H1 (cell line): ENCODE measurements around the gene EEPD1. TPM values are rescaled to one million over a fixed set of nuclear protein-coding genes. Genes with fewer than 3 reads are reported as not detected.

ENCODE experiments used
- CTCF ChIA-PET: fragments of 300-600 bp; sonication (Branson Sonifier 250); formaldehyde crosslinking; loops from one replicate; lab custom pipeline; 2021; ENCODE audit not compliant: partially characterized antibody; lab: Charles Lee
- POLR2A ChIA-PET: fragments of 300-600 bp; sonication (Branson Sonifier 250); formaldehyde crosslinking; loops from one replicate; lab custom pipeline; 2021; ENCODE audit warnings: inconsistent platforms; ENCODE audit not compliant: partially characterized antibody; lab: Charles Lee
- DNase-seq, 2 experiments: peaks; one replicate each; pipeline versions ENCODE4 v3.0.0 to v3.0.0-alpha.2; 2010 to 2022; ENCODE audit warnings: low spot score in 2 of 2, low read depth in 1 of 2, mixed read lengths in 1 of 2
- FAIRE-seq: peaks from 2 replicates; lab custom pipeline; 2011; peaks lifted over from hg19 to GRCh38; lab: Jason Lieb, UNC
- H2AFZ ChIP-seq: 2 replicates; pipeline ENCODE4 v1.8.1; 2012; ENCODE audit warnings: low read length, inconsistent platforms
- H2AK5ac ChIP-seq: 2 replicates; pipeline ENCODE4 v1.6.1; 2013; ENCODE audit warnings: low read depth, low read length
- H2BK120ac ChIP-seq: replicated peaks from 2 replicates; pipeline ENCODE3; 2013; ENCODE audit warnings: low read depth, low read length, inconsistent platforms
- H2BK12ac ChIP-seq: 2 replicates; pipeline ENCODE4 v1.6.1; 2013; ENCODE audit warnings: low read depth, low read length
- H2BK15ac ChIP-seq: 2 replicates; pipeline ENCODE4 v1.6.1; 2013; ENCODE audit warnings: low read length
- H2BK20ac ChIP-seq: 2 replicates; pipeline ENCODE4 v1.6.1; 2013; ENCODE audit warnings: low read length
- H2BK5ac ChIP-seq: 2 replicates; pipeline ENCODE4 v1.6.1; 2013; ENCODE audit warnings: low read depth, low read length
- H3K14ac ChIP-seq: 2 replicates; pipeline ENCODE4 v1.6.1; 2013; ENCODE audit warnings: inconsistent platforms; ENCODE audit not compliant: insufficient read length
- H3K18ac ChIP-seq: 2 replicates; pipeline ENCODE4 v1.6.1; 2013; ENCODE audit warnings: low read length; ENCODE audit errors: extremely low read depth
- H3K23ac ChIP-seq: 2 replicates; pipeline ENCODE4 v1.6.1; 2013; ENCODE audit warnings: inconsistent platforms; ENCODE audit not compliant: insufficient read length
- H3K23me2 ChIP-seq: 2 replicates; pipeline ENCODE4 v1.6.1; 2013; ENCODE audit warnings: low read depth, low read length
- H3K27ac ChIP-seq: 2 replicates; pipeline ENCODE4 v1.6.1; 2011; ENCODE audit warnings: low read depth, low read length, inconsistent platforms
- H3K27me3 ChIP-seq, 4 experiments: replicated peaks in 1 of 4; 1 replicate in 1 of 4; 2 replicates in 3 of 4; pipeline versions ENCODE4 v1.6.1 to v1.8.1; 2011 to 2013; ENCODE audit warnings: low read length in 3 of 4, mild to moderate bottlenecking in 3 of 4, inconsistent platforms in 2 of 4, mixed read lengths in 2 of 4, moderate library complexity in 1 of 4; ENCODE audit not compliant: control insufficient read depth in 3 of 4, insufficient read depth in 3 of 4; ENCODE audit errors: extremely low read depth in 1 of 4
- H3K36me3 ChIP-seq, 4 experiments: 2 replicates each; pipeline versions ENCODE4 v1.6.1 to v1.8.1; 2011 to 2013; ENCODE audit warnings: mild to moderate bottlenecking in 4 of 4, low read length in 3 of 4, moderate library complexity in 2 of 4, control low read depth in 1 of 4, inconsistent platforms in 1 of 4; ENCODE audit not compliant: insufficient read depth in 4 of 4, control insufficient read depth in 2 of 4
- H3K4ac ChIP-seq: replicated peaks from 2 replicates; pipeline ENCODE3; 2013; ENCODE audit warnings: low read length, low read depth, mixed read lengths, inconsistent platforms; ENCODE audit not compliant: insufficient read length
- H3K4me1 ChIP-seq, 4 experiments: replicated peaks in 1 of 4; 1 replicate in 1 of 4; 2 replicates in 3 of 4; pipeline versions ENCODE4 v1.6.1 to v1.8.1; 2011 to 2013; ENCODE audit warnings: low read length in 3 of 4, inconsistent platforms in 2 of 4, mixed read lengths in 1 of 4; ENCODE audit not compliant: insufficient read depth in 4 of 4, control insufficient read depth in 3 of 4
- H3K4me2 ChIP-seq, 2 experiments: 2 replicates each; pipeline versions ENCODE4 v1.6.1 to v1.8.1; 2011 to 2013; ENCODE audit warnings: low read depth in 2 of 2, low read length in 2 of 2, control low read depth in 1 of 2, inconsistent platforms in 1 of 2, mild to moderate bottlenecking in 1 of 2; ENCODE audit not compliant: insufficient read depth in 1 of 2
- H3K4me3 ChIP-seq, 4 experiments: fragments of 200-600, 300-600 bp in 1 of 4; sonication (generic), shearing (Covaris generic), sonication (Bioruptor Twin) in 1 of 4; 2 replicates each; pipeline versions ENCODE4 v1.5.1 to v1.8.1; 2011 to 2016; ENCODE audit warnings: low read length in 4 of 4, low read depth in 3 of 4, control low read depth in 2 of 4, inconsistent platforms in 2 of 4, mild to moderate bottlenecking in 2 of 4, mixed read lengths in 1 of 4, moderate library complexity in 1 of 4; ENCODE audit not compliant: insufficient read depth in 2 of 4; ENCODE audit errors: extremely low read depth in 1 of 4
- H3K56ac ChIP-seq: replicated peaks from 2 replicates; pipeline ENCODE3; 2013; ENCODE audit warnings: low read depth, mild to moderate bottlenecking, mixed read lengths, low read length, inconsistent platforms; ENCODE audit not compliant: insufficient read length
- H3K79me1 ChIP-seq: 2 replicates; pipeline ENCODE4 v1.6.1; 2013; ENCODE audit warnings: low read depth, low read length, control low read depth
- H3K79me2 ChIP-seq, 2 experiments: 2 replicates each; pipeline versions ENCODE4 v1.6.1 to v1.8.1; 2012 to 2013; ENCODE audit warnings: low read length in 2 of 2, mild to moderate bottlenecking in 2 of 2, inconsistent platforms in 1 of 2; ENCODE audit not compliant: insufficient read depth in 2 of 2, control insufficient read depth in 1 of 2
- H3K9ac ChIP-seq, 4 experiments: replicated peaks in 1 of 4; 1 replicate in 1 of 4; 2 replicates in 3 of 4; pipeline versions ENCODE4 v1.6.1 to v1.8.1; 2011 to 2013; ENCODE audit warnings: low read depth in 3 of 4, low read length in 3 of 4, control low read depth in 2 of 4, mild to moderate bottlenecking in 2 of 4, moderate library complexity in 2 of 4, inconsistent platforms in 1 of 4; ENCODE audit errors: extremely low read depth in 1 of 4
- H3K9me3 ChIP-seq, 2 experiments: 2 replicates each; pipeline versions ENCODE4 v1.6.1 to v1.8.1; 2012 to 2013; ENCODE audit warnings: mild to moderate bottlenecking in 2 of 2, moderate library complexity in 2 of 2, control low read depth in 1 of 2, inconsistent platforms in 1 of 2, low read depth in 1 of 2, low read length in 1 of 2, mixed read lengths in 1 of 2; ENCODE audit not compliant: insufficient read depth in 2 of 2
- H4K20me1 ChIP-seq, 2 experiments: replicated peaks in 1 of 2; 2 replicates each; pipeline versions ENCODE3 to v1.8.1; 2011 to 2013; ENCODE audit warnings: inconsistent platforms in 2 of 2, low read length in 2 of 2, mild to moderate bottlenecking in 1 of 2; ENCODE audit not compliant: insufficient read depth in 2 of 2, control insufficient read depth in 1 of 2
- H4K5ac ChIP-seq: 2 replicates; pipeline ENCODE4 v1.6.1; 2013; ENCODE audit warnings: low read length, low read depth, mixed read lengths, inconsistent platforms; ENCODE audit not compliant: insufficient read length
- H4K8ac ChIP-seq: 2 replicates; pipeline ENCODE4 v1.8.0; 2013; ENCODE audit warnings: mild to moderate bottlenecking, moderate library complexity, low read length, inconsistent platforms; ENCODE audit not compliant: insufficient read depth; ENCODE audit errors: extremely low read depth
- H4K91ac ChIP-seq: replicated peaks from 2 replicates; pipeline ENCODE3; 2013; ENCODE audit warnings: low read length, mixed read lengths, inconsistent platforms; ENCODE audit not compliant: insufficient read length
- ASH2L ChIP-seq: fragments of 200-600, 300-600 bp; sonication (generic); IDR thresholded peaks from one replicate; pipeline ENCODE4 v1.7.1; 2017; ENCODE audit warnings: low read length
- BCL11A ChIP-seq, 2 experiments: IDR thresholded peaks; one replicate each; pipeline ENCODE4 v1.6.1; 2011; ENCODE audit warnings: low read depth in 2 of 2, low read length in 2 of 2, mild to moderate bottlenecking in 2 of 2
- HDAC6 ChIP-seq: IDR thresholded peaks from one replicate; pipeline ENCODE4 v1.7.1; 2012; ENCODE audit warnings: low read depth, mild to moderate bottlenecking, inconsistent platforms, low read length, moderate library complexity
- NANOG ChIP-seq: IDR thresholded peaks from 2 replicates; pipeline ENCODE4 v1.6.1; 2011; ENCODE audit warnings: low read length, low read depth, mild to moderate bottlenecking, inconsistent platforms; ENCODE audit not compliant: insufficient read depth, poor library complexity, severe bottlenecking
- RAD21 ChIP-seq, 2 experiments: IDR thresholded peaks in 1 of 2; conservative IDR thresholded peaks in 1 of 2; 2 replicates each; pipeline ENCODE4 v1.6.1; 2011; ENCODE audit warnings: low read depth in 2 of 2, low read length in 2 of 2, improper control_type of control experiment in 1 of 2, inconsistent platforms in 1 of 2, mild to moderate bottlenecking in 1 of 2, moderate library complexity in 1 of 2
- SIRT6 ChIP-seq: IDR thresholded peaks from one replicate; pipeline ENCODE4 v1.7.1; 2012; ENCODE audit warnings: low read length, inconsistent platforms
- TAF7 ChIP-seq: optimal IDR thresholded peaks from 2 replicates; pipeline ENCODE3; 2011; ENCODE audit warnings: low read depth, mild to moderate bottlenecking, inconsistent platforms, low read length, moderate library complexity, borderline replicate concordance
- ZNF274 ChIP-seq: IDR thresholded peaks from 2 replicates; pipeline ENCODE4 v1.7.0; 2012; ENCODE audit warnings: low read length, borderline replicate concordance; ENCODE audit errors: extremely low read depth
- WGBS, 2 experiments: shearing (Covaris generic) in 1 of 2; methylation state at CpG; one replicate each; pipeline versions ENCODE4 v1.1.6 to v1.1.7; 2013 to 2015; ENCODE audit warnings: low lambda C conversion rate in 2 of 2, mixed read lengths in 2 of 2, inconsistent platforms in 1 of 2, low coverage in 1 of 2, missing lambda C conversion rate in 1 of 2; ENCODE audit not compliant: insufficient replicate concordance in 2 of 2, insufficient coverage in 1 of 2, insufficient read length in 1 of 2; ENCODE audit errors: extremely low coverage in 1 of 2, missing lambda C conversion rate in 1 of 2; 5-methylcytosine and 5-hydroxymethylcytosine counted together
- polyA plus RNA-seq, 7 experiments: library from polyadenylated mRNA; depleted of rRNA in 3 of 7; stranded (reverse) in 5 of 7; unstranded in 2 of 7; fragments of >200 nt in 5 of 7; fragments of 200-250 nt in 2 of 7; gene quantifications; 1 replicate in 5 of 7; 2 replicates in 1 of 7; 4 replicates in 1 of 7; pipeline versions ENCODE4 v1.2.1 to v1.2.3, GENCODE V29; 2011 to 2013; ENCODE audit warnings: missing spikeins in 2 of 7, mixed read lengths in 2 of 7
- total RNA-seq: library from RNA; stranded (reverse); fragmentation: NEBNext Ultra II Directional; extraction: Animal tissue kit (Norgen Biotek cat#: 25700); gene quantifications from 2 replicates; pipeline ENCODE4 v1.2.1, GENCODE V29; 2021
- TF ChIP-seq, protein P1 (sequence below), 3 experiments: IDR thresholded peaks; 1 replicate in 2 of 3; 2 replicates in 1 of 3; pipeline versions ENCODE4 v1.5.1 to v1.6.1; 2011; ENCODE audit warnings: low read length in 3 of 3, mild to moderate bottlenecking in 3 of 3, inconsistent platforms in 2 of 3, low read depth in 1 of 3, moderate library complexity in 1 of 3; ENCODE audit not compliant: insufficient read depth in 1 of 3; ENCODE audit errors: control extremely low read depth in 1 of 3

EEPD1 gene
- total and polyA plus RNA-seq, 2 of the 8 experiments (the other 6 are each of a cell fraction or from before 2014, with no cell fraction given), result 3.1 to 7.8 TPM

DNA sequence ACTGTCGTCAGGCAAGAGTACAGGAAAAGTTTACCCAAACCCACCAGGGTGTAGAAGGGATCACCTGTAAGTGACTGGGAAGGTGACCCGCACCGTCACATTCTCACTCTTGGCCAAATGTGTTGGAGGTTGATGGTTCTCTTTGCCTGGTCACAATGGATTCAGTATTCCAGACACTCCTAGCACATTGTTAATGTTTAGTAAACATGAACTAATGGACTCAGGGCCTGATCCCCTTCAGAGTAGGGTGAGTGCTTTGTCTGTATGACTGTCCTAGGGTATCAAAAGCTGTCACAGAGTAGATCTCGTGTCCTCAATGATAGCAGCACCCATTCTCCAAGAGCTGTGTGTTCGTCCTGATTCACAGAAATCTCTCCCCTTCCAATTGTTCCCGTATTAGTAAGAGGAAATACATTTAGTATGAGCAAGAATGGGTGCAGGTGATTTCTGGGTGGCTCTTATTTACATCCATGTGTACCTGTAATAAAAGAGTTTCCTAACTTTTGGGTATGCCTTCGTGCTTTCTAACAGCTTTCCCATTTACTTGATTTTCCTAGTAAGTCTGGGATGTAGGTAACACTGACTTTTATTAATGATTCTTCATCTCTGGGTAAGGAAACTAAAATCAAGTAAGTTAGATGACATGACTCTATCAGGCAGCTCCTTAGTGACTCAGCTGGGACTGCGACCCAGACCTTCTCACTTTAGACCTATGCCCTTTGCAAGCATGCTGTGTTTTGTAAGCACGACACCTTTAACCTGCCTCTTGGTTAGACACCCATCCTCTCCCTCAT lies 4.7 kb downstream of the EEPD1 start:
- H3K23me2 ChIP-seq, result peaks cover 5% of the 10 kb centered on the region; the same call in 1 of the 2 replicates
- H3K4me2 ChIP-seq, result no peak overlapping the region
- H2AFZ ChIP-seq, result no peak overlapping the region
- peaks cover 3% of the 10 kb centered on the region for H3K79me1 ChIP-seq
- H3K18ac ChIP-seq, result no peak overlapping the region
- CTCF ChIA-PET, result interaction anchor here (1.0 to 1.2 kb wide), 2 partner anchors 9 to 138 kb away, joined by 3 read pairs; no protein-coding TSS in a partner anchor
- H3K9me3 ChIP-seq, result no peaks in the 10 kb centered on the region
- H2AK5ac ChIP-seq, result no peak overlapping the region
- peaks cover 0 to 8% (median under 1%) of the 10 kb centered on the region in 4 experiments; a peak in 3 of 7 replicates for H3K27me3 ChIP-seq
- H3K23ac ChIP-seq, result no peak overlapping the region
- no peak overlapping the region for H3K27ac ChIP-seq
- H3K79me2 ChIP-seq, result peaks cover 0 to 12% of the 10 kb centered on the region in 2 experiments; a peak in 1 of 4 replicates
- no peak overlapping the region for H4K8ac ChIP-seq
- H3K56ac ChIP-seq, result no peak overlapping the region
- no peak for DNase-seq
- no peak overlapping the region for H2BK15ac ChIP-seq
- no peak for FAIRE-seq
- H3K4me3 ChIP-seq, result no peak overlapping the region
- no peak overlapping the region for H2BK12ac ChIP-seq
- H4K20me1 ChIP-seq, result peaks cover 10% of the 10 kb centered on the region in 2 experiments
- H4K91ac ChIP-seq, result no peak overlapping the region
- H3K14ac ChIP-seq, result no peak overlapping the region
- H4K5ac ChIP-seq, result no peak overlapping the region
- H3K4ac ChIP-seq, result no peak overlapping the region
- H2BK20ac ChIP-seq, result no peak overlapping the region
- peaks cover 2 to 14% (median 9%) of the 10 kb centered on the region in 4 experiments; a peak in 6 of 7 replicates for H3K4me1 ChIP-seq
- peak overlapping the region in 1 of 4 experiments; percentile 8; a peak in 1 of 7 replicates for H3K9ac ChIP-seq
- H2BK120ac ChIP-seq, result no peak overlapping the region
- POLR2A ChIA-PET, result no interaction called here
- H3K36me3 ChIP-seq, result no peaks in the 10 kb centered on the region
- WGBS, 2 experiments, result 96% methylated on average over 9 of the region's 9 CpGs; no CpG with 5 or more reads in 1 of the 2 experiments
- H2BK5ac ChIP-seq, result no peak overlapping the region
- TF ChIP-seq ASH2L (no peak), SIRT6 (no peak), HDAC6 (no peak), NANOG (no peak), ZNF274 (no peak), TAF7 (no peak), BCL11A (IDR thresholded peaks at IDR 0.05; ENCODE audit: low read depth in 2 of 2, low read length in 2 of 2) (no peak), RAD21 (IDR thresholded peaks at IDR 0.05 in 1 of 2, conservative IDR thresholded peaks at IDR 0.05 in 1 of 2; ENCODE audit: low read depth in 2 of 2, low read length in 2 of 2) (no peak)
- TF ChIP-seq, protein P1, sequence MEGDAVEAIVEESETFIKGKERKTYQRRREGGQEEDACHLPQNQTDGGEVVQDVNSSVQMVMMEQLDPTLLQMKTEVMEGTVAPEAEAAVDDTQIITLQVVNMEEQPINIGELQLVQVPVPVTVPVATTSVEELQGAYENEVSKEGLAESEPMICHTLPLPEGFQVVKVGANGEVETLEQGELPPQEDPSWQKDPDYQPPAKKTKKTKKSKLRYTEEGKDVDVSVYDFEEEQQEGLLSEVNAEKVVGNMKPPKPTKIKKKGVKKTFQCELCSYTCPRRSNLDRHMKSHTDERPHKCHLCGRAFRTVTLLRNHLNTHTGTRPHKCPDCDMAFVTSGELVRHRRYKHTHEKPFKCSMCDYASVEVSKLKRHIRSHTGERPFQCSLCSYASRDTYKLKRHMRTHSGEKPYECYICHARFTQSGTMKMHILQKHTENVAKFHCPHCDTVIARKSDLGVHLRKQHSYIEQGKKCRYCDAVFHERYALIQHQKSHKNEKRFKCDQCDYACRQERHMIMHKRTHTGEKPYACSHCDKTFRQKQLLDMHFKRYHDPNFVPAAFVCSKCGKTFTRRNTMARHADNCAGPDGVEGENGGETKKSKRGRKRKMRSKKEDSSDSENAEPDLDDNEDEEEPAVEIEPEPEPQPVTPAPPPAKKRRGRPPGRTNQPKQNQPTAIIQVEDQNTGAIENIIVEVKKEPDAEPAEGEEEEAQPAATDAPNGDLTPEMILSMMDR (IDR thresholded peaks at IDR 0.05; ENCODE audit: control extremely low read depth in 1 of 3, insufficient read depth in 1 of 3, low read depth in 1 of 3, low read length in 3 of 3), result no peak
